HepG2 (cell line): ENCODE results near the gene AMER1. TPM values are rescaled to one million over a fixed set of nuclear protein-coding genes. Genes with fewer than 3 reads are reported as not detected.

ENCODE experiments used
- ATAC-seq: fragments of 200-7000 bp; cut with Tn5 transposase; 3 replicates; pipeline ENCODE4 v1.9.1; 2020; ENCODE audit warnings: mild to moderate bottlenecking, moderate library complexity
- BruUV-seq: library from RNA; stranded (reverse); fragments of 400-500 nt; replicated peaks from 2 replicates; lab custom pipeline; 2021; lab: Mats Ljungman, UMichigan
- CTCF ChIA-PET: fragments of 300-600 bp; formaldehyde crosslinking; extraction: SDS; loops from one replicate; lab custom pipeline; 2021; ENCODE audit warnings: low total read pairs, inconsistent platforms, low intra/inter-chr PET ratio; lab: Yijun Ruan, JAX
- POLR2A ChIA-PET: fragments of 350-600 bp; sonication (Branson Sonifier 250); formaldehyde crosslinking; loops from one replicate; lab custom pipeline; 2020; ENCODE audit warnings: antibody characterized with exemption, inconsistent platforms; lab: Yijun Ruan, JAX
- DNase-seq: peaks from one replicate; pipeline ENCODE4 v3.0.0-alpha.2; 2015; ENCODE audit warnings: low spot score
- FAIRE-seq: peaks from 3 replicates; lab custom pipeline; 2011; peaks lifted over from hg19 to GRCh38; lab: Jason Lieb, UNC
- H2AFZ ChIP-seq: one replicate; pipeline ENCODE4 v1.6.1; 2011; ENCODE audit warnings: low read length, inconsistent platforms
- H3K27ac ChIP-seq: fragments of 300-600 bp; 3 replicates; pipeline ENCODE4 v1.8.0; 2011; ENCODE audit warnings: mixed run types, mild to moderate bottlenecking, mixed read lengths, low read length, inconsistent platforms; ENCODE audit not compliant: insufficient read depth; ENCODE audit errors: extremely low read length
- H3K27me3 ChIP-seq, 2 experiments: fragments of 200-600 bp in 1 of 2; 2 replicates in 1 of 2; 3 replicates in 1 of 2; pipeline versions ENCODE4 v1.6.0 to v1.8.0; 2011; ENCODE audit warnings: low read length in 2 of 2, mild to moderate bottlenecking in 2 of 2, moderate library complexity in 2 of 2, inconsistent platforms in 1 of 2; ENCODE audit not compliant: insufficient read depth in 2 of 2, control insufficient read depth in 1 of 2
- H3K36me3 ChIP-seq, 2 experiments: fragments of 200-600 bp in 1 of 2; replicated peaks in 1 of 2; 2 replicates in 1 of 2; 3 replicates in 1 of 2; pipeline versions ENCODE4 v1.5.1 to v1.8.0; 2011; ENCODE audit warnings: low read length in 2 of 2, inconsistent platforms in 1 of 2; ENCODE audit not compliant: insufficient read depth in 2 of 2, control insufficient read depth in 1 of 2
- H3K4me1 ChIP-seq: 2 replicates; pipeline ENCODE4 v1.5.1; 2012; ENCODE audit warnings: low read length, inconsistent platforms; ENCODE audit not compliant: insufficient read depth
- H3K4me2 ChIP-seq: 2 replicates; pipeline ENCODE4 v1.6.0; 2011; ENCODE audit warnings: low read depth, low read length, inconsistent platforms
- H3K4me3 ChIP-seq, 3 experiments: fragments of 200-600 bp in 1 of 3; sonication (generic), shearing (Covaris generic) in 1 of 3; replicated peaks in 1 of 3; 2 replicates each; pipeline ENCODE4 v1.5.1; 2011 to 2016; ENCODE audit warnings: low read length in 3 of 3, inconsistent platforms in 2 of 3, low read depth in 2 of 3, mild to moderate bottlenecking in 2 of 3, control low read depth in 1 of 3, mixed read lengths in 1 of 3; ENCODE audit not compliant: insufficient read depth in 1 of 3
- H3K79me2 ChIP-seq: one replicate; pipeline ENCODE4 v1.6.1; 2011; ENCODE audit warnings: low read length, inconsistent platforms; ENCODE audit not compliant: insufficient read depth
- H3K9ac ChIP-seq: 2 replicates; pipeline ENCODE4 v1.6.0; 2011; ENCODE audit warnings: mild to moderate bottlenecking, low read depth, low read length, inconsistent platforms; ENCODE audit not compliant: insufficient read depth
- H3K9me3 ChIP-seq: 2 replicates; pipeline ENCODE4 v1.5.1; 2012; ENCODE audit warnings: mild to moderate bottlenecking, low read length
- H4K20me1 ChIP-seq: 2 replicates; pipeline ENCODE4 v1.6.0; 2011; ENCODE audit warnings: inconsistent platforms, mild to moderate bottlenecking, low read length, moderate library complexity; ENCODE audit not compliant: insufficient read depth
- HDAC2 ChIP-seq: sonication (generic); formaldehyde crosslinking; IDR thresholded peaks from 2 replicates; pipeline ENCODE4 v1.4.0; 2020; ENCODE audit warnings: missing genetic modification reagents
- HNF4G ChIP-seq, 2 experiments: sonication (generic) in 1 of 2; formaldehyde crosslinking in 1 of 2; IDR thresholded peaks; 2 replicates each; pipeline versions ENCODE4 v1.4.0 to v1.6.1; 2011 to 2020; ENCODE audit warnings: borderline replicate concordance in 2 of 2, low read depth in 2 of 2, mild to moderate bottlenecking in 2 of 2, low read length in 1 of 2, missing genetic modification reagents in 1 of 2, moderate library complexity in 1 of 2
- STAT5B ChIP-seq: sonication (generic); formaldehyde crosslinking; IDR thresholded peaks from 2 replicates; pipeline ENCODE4 v1.4.0; 2020; ENCODE audit warnings: missing genetic modification reagents
- UBTF ChIP-seq: sonication (generic); formaldehyde crosslinking; IDR thresholded peaks from 2 replicates; pipeline ENCODE4 v1.4.0; 2020; ENCODE audit warnings: mild to moderate bottlenecking, missing genetic modification reagents
- YY1 ChIP-seq: IDR thresholded peaks from 2 replicates; pipeline ENCODE4 v1.6.1; 2011; ENCODE audit warnings: low read length, low read depth, moderate library complexity, mild to moderate bottlenecking; ENCODE audit not compliant: insufficient read depth, insufficient replicate concordance
- ZBTB7A ChIP-seq: sonication (generic); formaldehyde crosslinking; IDR thresholded peaks from 2 replicates; pipeline ENCODE4 v1.8.0; 2022; ENCODE audit warnings: mild to moderate bottlenecking, missing genetic modification reagents
- ZNF644 ChIP-seq: IDR thresholded peaks from 2 replicates; pipeline ENCODE4 v1.6.1; 2016; ENCODE audit warnings: low read depth
- WGBS: methylation state at CpG from one replicate; pipeline ENCODE4 v1.1.6; 2017; ENCODE audit warnings: low lambda C conversion rate; 5-methylcytosine and 5-hydroxymethylcytosine counted together
- in situ Hi-C: cut with HindIII; loops from 2 replicates; pipeline ENCODE4 v1.10.0; 2017; ENCODE audit warnings: low pct_unique_long_range_greater_than_20kb; ENCODE audit not compliant: extremely low pct_ligation_motif_present
- intact Hi-C: fragments of 100-400 bp; cut with micrococcal nuclease; formaldehyde crosslinking; loops from one replicate; pipeline ENCODE4 v1.10.0; 2022; ENCODE audit not compliant: unreplicated experiment
- polyA plus RNA-seq, 8 experiments: library from polyadenylated mRNA; depleted of rRNA in 3 of 8; stranded (reverse) in 7 of 8; unstranded in 1 of 8; fragments of >200 nt; fragmentation: Illumina TruSeq in 4 of 8; extraction: Trizol in 4 of 8; gene quantifications; 2 replicates each; pipeline versions ENCODE4 v1.2.1 to v1.2.3, GENCODE V29; 2011 to 2016; ENCODE audit warnings: low read depth in 4 of 8, missing spikeins in 1 of 8, mixed read lengths in 1 of 8; ENCODE audit not compliant: insufficient read depth in 1 of 8
- total RNA-seq, 5 experiments: library from RNA; depleted of rRNA; stranded (reverse); fragments of >200 nt; fragmentation: Illumina TruSeq; extraction: Trizol; gene quantifications; 2 replicates each; pipeline ENCODE4 v1.2.3, GENCODE V29; 2016; ENCODE audit warnings: low read depth in 1 of 5
- TF ChIP-seq, protein P1 (sequence below): sonication (generic); formaldehyde crosslinking; IDR thresholded peaks from 2 replicates; pipeline ENCODE4 v1.8.0; 2022; ENCODE audit warnings: missing genetic modification reagents, mild to moderate bottlenecking, borderline replicate concordance
- TF ChIP-seq, protein P2 (sequence below): IDR thresholded peaks from 2 replicates; pipeline ENCODE4 v1.4.0; 2020; ENCODE audit warnings: mild to moderate bottlenecking, missing genetic modification reagents

AMER1 gene
- total and polyA plus RNA-seq, 2 of the 13 experiments (the other 11 are each of a cell fraction or from before 2014, with no cell fraction given) = 2.8 to 10.8 TPM

GRCh38 chrX:64184396-64184795 lies 21.1 kb downstream of the AMER1 start:
- H3K9me3 ChIP-seq = no peaks in the 10 kb centered on the region
- H2AFZ ChIP-seq = no peak overlapping the region
- BruUV-seq = no TSS peak
- ChIA-PET POLR2A (no interaction called here), CTCF (no interaction called here)
- 100% methylated on average over 1 of the region's 2 CpGs for WGBS
- no peak overlapping the region for H3K4me2 ChIP-seq
- intact Hi-C loops = no loop called here
- peaks cover 12% of the 10 kb centered on the region for H3K4me1 ChIP-seq
- no peaks in the 10 kb centered on the region for H4K20me1 ChIP-seq
- TF ChIP-seq YY1 (no peak), UBTF (CRISPR knock-in tag) (no peak), STAT5B (CRISPR knock-in tag) (no peak)
- no peak overlapping the region for H3K27ac ChIP-seq
- in situ Hi-C loops = no loop called here
- DNase-seq (no peak), ATAC-seq (no peak), FAIRE-seq (no peak)
- H3K36me3 ChIP-seq = no peaks in the 10 kb centered on the region
- H3K79me2 ChIP-seq = no peaks in the 10 kb centered on the region
- no peak overlapping the region for H3K4me3 ChIP-seq
- no peak overlapping the region for H3K9ac ChIP-seq
- H3K27me3 ChIP-seq = no peaks in the 10 kb centered on the region

DNA sequence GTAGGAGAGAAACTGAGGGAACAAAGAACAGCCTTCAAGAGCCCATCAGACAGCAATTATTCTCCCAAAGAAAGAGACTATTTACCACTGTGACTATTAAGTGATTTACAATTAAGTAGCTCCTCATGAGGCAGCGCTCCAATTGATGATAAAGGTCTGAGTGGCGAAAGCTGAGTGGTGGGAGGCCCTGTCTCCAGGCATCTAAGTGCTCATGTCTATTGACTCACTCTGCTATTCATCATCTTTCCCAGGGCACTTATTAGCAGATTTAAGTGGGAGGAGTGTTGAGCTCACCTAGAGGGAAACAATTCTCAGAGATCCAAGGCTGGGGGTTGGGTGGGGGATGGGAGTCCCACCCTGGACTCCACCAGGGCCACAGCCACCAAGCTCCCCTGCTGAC lies 23.3 kb downstream of the AMER1 start:
- intact Hi-C loops (no loop called here), in situ Hi-C loops (no loop called here)
- no peak for ATAC-seq
- Histone ChIP-seq H3K4me3 (no peak overlapping the region), H4K20me1 (no peaks in the 10 kb centered on the region), H3K27me3 (no peaks in the 10 kb centered on the region), H3K79me2 (no peaks in the 10 kb centered on the region), H3K9ac (no peak overlapping the region), H3K9me3 (no peaks in the 10 kb centered on the region), H3K4me1 (no peaks in the 10 kb centered on the region), H3K27ac (no peak overlapping the region), H2AFZ (no peak overlapping the region), H3K4me2 (no peak overlapping the region), H3K36me3 (no peaks in the 10 kb centered on the region)
- CTCF ChIA-PET = no interaction called here
- no TSS peak for BruUV-seq
- DNase-seq = no peak
- 100% methylated on average over 1 of the region's 2 CpGs for WGBS
- POLR2A ChIA-PET = no interaction called here
- FAIRE-seq = no peak
- TF ChIP-seq HNF4G (IDR thresholded peaks at IDR 0.05; ENCODE audit: borderline replicate concordance, low read depth, low read length) (no peak), HNF4G (CRISPR knock-in tag; IDR thresholded peaks at IDR 0.05; ENCODE audit: borderline replicate concordance, low read depth) (no peak), HDAC2 (CRISPR knock-in tag) (no peak), ZBTB7A (no peak), ZNF644 (CRISPR knock-in tag) (no peak)
- TF ChIP-seq, protein P1, sequence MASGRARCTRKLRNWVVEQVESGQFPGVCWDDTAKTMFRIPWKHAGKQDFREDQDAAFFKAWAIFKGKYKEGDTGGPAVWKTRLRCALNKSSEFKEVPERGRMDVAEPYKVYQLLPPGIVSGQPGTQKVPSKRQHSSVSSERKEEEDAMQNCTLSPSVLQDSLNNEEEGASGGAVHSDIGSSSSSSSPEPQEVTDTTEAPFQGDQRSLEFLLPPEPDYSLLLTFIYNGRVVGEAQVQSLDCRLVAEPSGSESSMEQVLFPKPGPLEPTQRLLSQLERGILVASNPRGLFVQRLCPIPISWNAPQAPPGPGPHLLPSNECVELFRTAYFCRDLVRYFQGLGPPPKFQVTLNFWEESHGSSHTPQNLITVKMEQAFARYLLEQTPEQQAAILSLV = no peak
- TF ChIP-seq, protein P2, sequence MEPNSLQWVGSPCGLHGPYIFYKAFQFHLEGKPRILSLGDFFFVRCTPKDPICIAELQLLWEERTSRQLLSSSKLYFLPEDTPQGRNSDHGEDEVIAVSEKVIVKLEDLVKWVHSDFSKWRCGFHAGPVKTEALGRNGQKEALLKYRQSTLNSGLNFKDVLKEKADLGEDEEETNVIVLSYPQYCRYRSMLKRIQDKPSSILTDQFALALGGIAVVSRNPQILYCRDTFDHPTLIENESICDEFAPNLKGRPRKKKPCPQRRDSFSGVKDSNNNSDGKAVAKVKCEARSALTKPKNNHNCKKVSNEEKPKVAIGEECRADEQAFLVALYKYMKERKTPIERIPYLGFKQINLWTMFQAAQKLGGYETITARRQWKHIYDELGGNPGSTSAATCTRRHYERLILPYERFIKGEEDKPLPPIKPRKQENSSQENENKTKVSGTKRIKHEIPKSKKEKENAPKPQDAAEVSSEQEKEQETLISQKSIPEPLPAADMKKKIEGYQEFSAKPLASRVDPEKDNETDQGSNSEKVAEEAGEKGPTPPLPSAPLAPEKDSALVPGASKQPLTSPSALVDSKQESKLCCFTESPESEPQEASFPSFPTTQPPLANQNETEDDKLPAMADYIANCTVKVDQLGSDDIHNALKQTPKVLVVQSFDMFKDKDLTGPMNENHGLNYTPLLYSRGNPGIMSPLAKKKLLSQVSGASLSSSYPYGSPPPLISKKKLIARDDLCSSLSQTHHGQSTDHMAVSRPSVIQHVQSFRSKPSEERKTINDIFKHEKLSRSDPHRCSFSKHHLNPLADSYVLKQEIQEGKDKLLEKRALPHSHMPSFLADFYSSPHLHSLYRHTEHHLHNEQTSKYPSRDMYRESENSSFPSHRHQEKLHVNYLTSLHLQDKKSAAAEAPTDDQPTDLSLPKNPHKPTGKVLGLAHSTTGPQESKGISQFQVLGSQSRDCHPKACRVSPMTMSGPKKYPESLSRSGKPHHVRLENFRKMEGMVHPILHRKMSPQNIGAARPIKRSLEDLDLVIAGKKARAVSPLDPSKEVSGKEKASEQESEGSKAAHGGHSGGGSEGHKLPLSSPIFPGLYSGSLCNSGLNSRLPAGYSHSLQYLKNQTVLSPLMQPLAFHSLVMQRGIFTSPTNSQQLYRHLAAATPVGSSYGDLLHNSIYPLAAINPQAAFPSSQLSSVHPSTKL (CRISPR knock-in tag) = no peak
